PC-9 (cell line): ENCODE results near the gene NTMT1.

Source experiments
- CTCF ChIP-seq: fragments of 200-600 bp; sonication (generic); conservative IDR thresholded peaks from 2 replicates; pipeline ENCODE4 v1.6.1; 2017; ENCODE audit warnings: mixed run types, antibody characterized with exemption, mild to moderate bottlenecking, moderate library complexity
- EZH2 ChIP-seq: fragments of 200-600 bp; sonication (generic); IDR thresholded peaks from 2 replicates; pipeline ENCODE4 v1.8.0; 2017; ENCODE audit warnings: antibody characterized with exemption, low read depth

- TF ChIP-seq CTCF (no peak), EZH2 (no peak)
Observed at GRCh38 chr9:129586685-129587084, 39.3 kb upstream of the NTMT1 start.
